Duodenal mucosa (tissue), 2 donors: Measurements from ENCODE around the gene CRYGC.
"Not testable (repeated sequence)": the region's sequence is repeated elsewhere in the genome, so short reads cannot be mapped to it uniquely, and the experiment has no call there.

ENCODE experiments used
- H3K27ac ChIP-seq: one replicate; pipeline ENCODE4 v1.7.0; 2013; ENCODE audit warnings: low read depth, low read length
- H3K27me3 ChIP-seq, 2 donors: one replicate each; pipeline ENCODE4 v1.7.0; 2013; ENCODE audit warnings: low read length in 2 of 2, control low read depth in 1 of 2; ENCODE audit not compliant: insufficient read depth in 2 of 2, control insufficient read depth in 1 of 2
- H3K36me3 ChIP-seq, 2 donors: one replicate each; pipeline ENCODE4 v1.7.0; 2013; ENCODE audit warnings: low read length in 2 of 2, control low read depth in 1 of 2; ENCODE audit not compliant: insufficient read depth in 2 of 2, control insufficient read depth in 1 of 2
- H3K4me1 ChIP-seq, 2 donors: one replicate each; pipeline ENCODE4 v1.7.0; 2013; ENCODE audit warnings: low read length in 2 of 2, control low read depth in 1 of 2; ENCODE audit not compliant: insufficient read depth in 2 of 2, control insufficient read depth in 1 of 2
- H3K4me3 ChIP-seq, 2 donors: one replicate each; pipeline ENCODE4 v1.7.0; 2013; ENCODE audit warnings: low read length in 2 of 2, low read depth in 1 of 2
- H3K9ac ChIP-seq, 2 donors: one replicate each; pipeline ENCODE4 v1.7.0; 2013; ENCODE audit warnings: low read length in 2 of 2, low read depth in 1 of 2
- H3K9me3 ChIP-seq, 2 donors: one replicate each; pipeline ENCODE4 v1.7.0; 2013; ENCODE audit warnings: low read length in 2 of 2, control low read depth in 1 of 2; ENCODE audit not compliant: control insufficient read depth in 1 of 2

CRYGC gene

DNA sequence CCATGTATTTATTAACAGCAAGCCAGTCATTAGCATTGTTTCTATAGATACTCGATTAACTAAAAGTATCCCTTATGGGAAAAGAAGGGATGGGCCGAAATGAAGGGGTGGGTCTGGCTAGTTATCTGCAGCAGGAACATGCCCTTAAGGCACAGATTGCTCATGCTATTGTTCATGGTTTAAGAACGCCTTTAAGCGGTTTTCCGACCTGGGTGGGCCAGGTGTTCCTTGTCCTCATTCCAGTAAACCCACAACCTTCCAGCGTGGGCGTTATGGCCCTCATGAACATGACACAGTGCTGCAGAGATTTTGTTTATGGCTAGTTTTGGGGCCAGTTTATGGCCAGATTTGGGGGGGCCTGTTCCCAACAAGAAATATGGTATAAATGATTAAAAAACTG, 8.7 kb upstream of the CRYGC start:
- H3K36me3 ChIP-seq, H3K9me3 ChIP-seq, H3K27ac ChIP-seq, H3K4me3 ChIP-seq, H3K9ac ChIP-seq, H3K27me3 ChIP-seq: not testable (repeated sequence)
- peaks cover 29 to 31% of the 10 kb centered on the region in 2 donors for H3K4me1 ChIP-seq

DNA sequence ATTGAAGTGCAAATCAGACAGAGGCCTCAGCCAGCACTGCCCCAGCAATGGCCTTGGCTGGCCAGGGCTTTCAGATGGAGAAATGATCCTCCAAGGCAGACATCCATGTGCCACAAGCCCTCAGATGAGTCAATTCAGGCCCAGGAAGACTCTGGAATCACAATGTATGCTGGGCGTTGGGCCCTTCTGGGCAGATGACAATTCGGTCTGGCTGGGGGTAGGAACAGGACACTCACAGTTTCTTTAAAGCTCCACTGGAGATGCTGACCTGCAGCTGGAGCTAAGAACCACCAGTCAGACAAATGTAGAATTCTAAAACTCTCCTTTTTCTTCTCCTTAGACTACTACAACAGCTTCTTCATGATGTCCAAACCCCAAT, 7.1 kb upstream of the CRYGC start:
- Histone ChIP-seq H3K4me1 (peaks cover 23 to 35% of the 10 kb centered on the region in 2 donors), H3K4me3 (no peak overlapping the region), H3K9ac (no peak overlapping the region), H3K27me3 (no peaks in the 10 kb centered on the region), H3K27ac (no peak overlapping the region), H3K9me3 (no peaks in the 10 kb centered on the region), H3K36me3 (no peaks in the 10 kb centered on the region)

DNA sequence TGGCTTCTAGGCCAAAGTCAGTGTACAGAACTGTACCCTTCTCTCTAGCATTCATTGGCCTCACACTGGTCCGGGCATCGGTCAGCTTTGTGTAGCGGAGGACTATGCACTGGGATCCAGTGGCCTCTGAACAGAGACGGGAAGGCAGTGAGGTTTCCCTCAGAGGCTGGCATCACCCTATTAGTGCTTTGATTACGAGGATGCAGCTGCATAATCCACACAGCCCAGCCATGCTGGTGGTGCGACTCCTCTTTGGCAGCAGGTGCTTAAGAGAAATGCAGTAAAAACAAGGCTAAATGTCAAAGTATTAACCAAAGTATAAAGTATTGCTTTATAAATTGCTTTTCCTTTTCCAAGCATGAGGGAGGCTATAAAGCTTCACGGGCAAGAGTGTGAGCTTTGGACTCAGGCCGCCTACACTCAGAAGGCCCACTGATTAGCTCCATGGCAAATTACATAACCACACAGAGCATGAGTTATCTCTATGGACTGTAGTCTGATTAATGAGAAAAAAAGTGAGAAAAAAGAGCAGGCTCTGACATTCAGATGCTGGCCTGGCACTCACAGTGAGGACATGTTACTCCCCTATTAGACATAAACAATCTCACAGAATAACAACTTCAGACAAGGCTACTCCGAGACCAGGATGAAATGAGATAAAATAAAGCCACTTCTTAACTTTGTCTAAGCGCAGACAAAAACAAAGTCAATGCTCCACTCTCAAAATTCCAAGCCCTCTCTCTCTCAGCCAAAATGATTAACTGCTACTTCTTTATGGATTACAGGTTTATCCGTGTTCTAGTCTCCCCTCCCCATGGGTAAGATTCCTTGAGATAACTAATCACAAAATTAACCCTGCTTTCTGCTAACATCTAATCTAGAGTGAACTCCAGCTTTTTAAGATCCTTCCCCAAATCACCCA, 6.4 kb upstream of the CRYGC start:
- Histone ChIP-seq H3K4me3 (peak overlapping the region; percentile 40 to 44), H3K36me3 (no peaks in the 10 kb centered on the region), H3K4me1 (peaks cover 25 to 38% of the 10 kb centered on the region in 2 donors), H3K27ac (peak overlapping the region; percentile 61), H3K9me3 (no peaks in the 10 kb centered on the region), H3K9ac (peak overlapping the region in 1 of 2 donors; percentile 10), H3K27me3 (no peaks in the 10 kb centered on the region)

DNA sequence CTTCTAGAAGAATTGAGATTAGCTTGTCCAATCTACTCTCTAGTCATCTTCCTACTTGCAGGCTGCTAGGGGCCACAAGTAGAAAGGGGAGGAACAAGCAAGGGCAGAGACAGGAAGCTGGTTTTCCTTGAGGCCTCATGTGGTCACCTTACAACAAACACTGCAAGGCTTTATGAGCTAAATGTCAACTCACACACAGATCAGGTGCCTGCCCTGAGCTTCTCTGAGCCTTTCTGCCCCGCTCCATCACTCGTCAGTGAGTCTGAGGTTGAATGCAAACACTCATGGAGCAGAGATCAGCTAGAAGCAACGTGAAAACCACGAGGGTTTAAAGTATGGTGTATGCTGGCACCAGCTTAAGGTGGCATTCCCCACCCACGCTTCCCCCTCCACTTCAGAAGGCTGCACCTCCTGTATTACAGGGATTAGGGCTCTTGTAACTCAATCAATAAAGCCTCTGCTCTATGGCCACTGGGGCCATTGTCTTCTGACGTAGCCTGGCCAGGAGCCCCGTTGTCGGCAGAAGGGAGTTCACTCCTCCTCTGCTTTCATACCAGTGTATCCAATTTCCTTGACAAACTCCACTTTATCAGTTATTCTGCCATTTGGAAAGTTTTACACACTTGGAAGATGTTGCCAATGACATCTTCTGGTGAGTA, 5.4 kb upstream of the CRYGC start:
- peak overlapping the region; percentile 40 to 44 for H3K4me3 ChIP-seq
- H3K9ac ChIP-seq, result peak overlapping the region in 1 of 2 donors; percentile 10
- H3K27ac ChIP-seq, result no peak overlapping the region
- no peaks in the 10 kb centered on the region for H3K9me3 ChIP-seq
- peaks cover 32 to 44% of the 10 kb centered on the region in 2 donors for H3K4me1 ChIP-seq
- no peaks in the 10 kb centered on the region for H3K36me3 ChIP-seq
- H3K27me3 ChIP-seq, result no peaks in the 10 kb centered on the region

DNA sequence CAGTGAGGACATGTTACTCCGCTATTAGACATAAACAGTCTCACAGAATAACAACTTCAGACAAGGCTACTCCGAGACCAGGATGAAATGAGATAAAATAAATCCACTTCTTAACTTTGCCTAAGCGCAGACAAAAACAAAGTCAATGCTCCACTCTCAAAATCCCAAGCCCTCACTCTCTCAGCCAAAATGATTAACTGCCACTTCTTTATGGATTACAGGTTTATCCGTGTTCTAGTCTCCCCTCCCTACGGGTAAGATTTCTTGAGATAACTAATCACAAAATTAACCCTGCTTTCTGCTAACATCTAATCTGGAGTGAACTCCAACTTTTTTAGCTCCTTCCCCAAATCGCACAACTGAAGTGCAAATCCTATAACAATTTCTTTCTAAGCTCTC, 1.1 kb upstream of the CRYGC start:
- Histone ChIP-seq H3K36me3 (no peaks in the 10 kb centered on the region), H3K9ac (no peak overlapping the region), H3K9me3 (no peaks in the 10 kb centered on the region), H3K4me1 (peaks cover 37 to 40% of the 10 kb centered on the region in 2 donors), H3K4me3 (no peak overlapping the region), H3K27me3 (no peaks in the 10 kb centered on the region), H3K27ac (peak overlapping the region; percentile 22)

DNA sequence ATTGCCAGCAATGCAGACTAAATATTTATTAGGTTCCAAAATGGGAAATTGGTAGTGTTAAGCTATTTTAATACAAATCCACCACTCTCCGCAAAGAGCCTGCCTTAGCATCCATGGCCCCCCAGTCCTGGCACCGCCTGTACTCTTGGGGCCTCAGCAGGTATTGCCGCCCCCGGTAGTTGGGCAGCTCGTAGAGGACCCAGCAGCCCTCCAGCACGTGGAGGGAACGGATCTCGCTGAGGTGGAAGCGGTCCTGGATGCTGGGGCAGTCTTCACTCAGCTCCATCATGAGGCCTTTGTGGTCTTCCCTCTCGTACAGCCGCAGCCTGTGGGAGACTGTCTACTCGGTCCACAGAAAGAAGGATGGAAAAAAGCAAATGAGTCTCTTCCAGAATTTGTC, 1.5 kb downstream of the CRYGC start:
- no peak overlapping the region for H3K27ac ChIP-seq
- H3K9ac ChIP-seq, result no peak overlapping the region

DNA sequence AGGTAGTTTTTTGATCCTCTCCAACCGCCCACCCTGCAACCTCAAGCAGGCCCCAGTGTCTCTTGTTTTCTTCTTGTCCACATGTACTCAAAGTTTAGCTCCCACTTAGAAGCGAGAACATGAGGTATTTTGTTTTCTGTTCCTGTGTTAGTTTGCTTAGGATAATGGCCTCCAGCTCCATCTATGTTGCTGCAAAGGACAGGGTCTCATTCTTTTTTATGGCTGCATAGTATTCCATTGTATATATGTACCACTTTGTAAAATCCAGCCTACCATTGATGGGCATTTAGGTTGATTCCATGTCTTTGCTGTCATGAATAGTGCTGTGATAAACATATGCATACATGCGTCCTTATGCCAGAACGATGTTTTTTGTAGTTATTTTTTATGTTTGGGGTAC, 2.5 kb downstream of the CRYGC start:
- Histone ChIP-seq H3K9ac (no peak overlapping the region), H3K4me1 (peaks cover 24 to 25% of the 10 kb centered on the region in 2 donors), H3K4me3 (no peak overlapping the region), H3K27me3 (no peaks in the 10 kb centered on the region), H3K27ac (no peak overlapping the region), H3K9me3 (no peaks in the 10 kb centered on the region), H3K36me3 (no peaks in the 10 kb centered on the region)

More for the DNA sequence above, 1.5 kb downstream of the CRYGC start:
- H3K4me1 ChIP-seq, result peaks cover 24 to 31% of the 10 kb centered on the region in 2 donors
- no peaks in the 10 kb centered on the region for H3K27me3 ChIP-seq
- no peaks in the 10 kb centered on the region for H3K9me3 ChIP-seq
- no peaks in the 10 kb centered on the region for H3K36me3 ChIP-seq
- no peak overlapping the region for H3K4me3 ChIP-seq

DNA sequence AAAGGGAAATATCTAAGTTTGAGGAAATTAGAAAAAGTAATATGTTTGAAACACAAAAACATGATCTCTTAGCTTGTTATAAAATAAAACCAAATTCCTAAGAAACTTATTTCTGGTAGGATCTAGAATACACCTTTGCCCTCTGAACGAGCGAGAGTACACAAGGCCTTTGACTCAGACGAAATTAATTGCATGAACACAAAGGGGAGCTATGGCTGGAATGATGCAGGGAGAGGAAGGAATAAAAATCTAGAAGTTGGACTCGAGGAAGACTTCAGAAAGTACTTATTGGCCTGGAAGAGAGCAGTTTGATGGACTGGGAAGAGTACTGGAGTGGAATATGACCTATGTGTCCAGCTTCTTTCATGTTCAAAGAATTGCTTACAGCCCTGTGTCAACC, 4.4 kb downstream of the CRYGC start:
- no peak overlapping the region for H3K27ac ChIP-seq
- no peaks in the 10 kb centered on the region for H3K36me3 ChIP-seq
- H3K27me3 ChIP-seq, result no peaks in the 10 kb centered on the region
- peaks cover 17% of the 10 kb centered on the region in 2 donors for H3K4me1 ChIP-seq
- no peaks in the 10 kb centered on the region for H3K9me3 ChIP-seq
- H3K4me3 ChIP-seq, result no peak overlapping the region
- H3K9ac ChIP-seq, result no peak overlapping the region

DNA sequence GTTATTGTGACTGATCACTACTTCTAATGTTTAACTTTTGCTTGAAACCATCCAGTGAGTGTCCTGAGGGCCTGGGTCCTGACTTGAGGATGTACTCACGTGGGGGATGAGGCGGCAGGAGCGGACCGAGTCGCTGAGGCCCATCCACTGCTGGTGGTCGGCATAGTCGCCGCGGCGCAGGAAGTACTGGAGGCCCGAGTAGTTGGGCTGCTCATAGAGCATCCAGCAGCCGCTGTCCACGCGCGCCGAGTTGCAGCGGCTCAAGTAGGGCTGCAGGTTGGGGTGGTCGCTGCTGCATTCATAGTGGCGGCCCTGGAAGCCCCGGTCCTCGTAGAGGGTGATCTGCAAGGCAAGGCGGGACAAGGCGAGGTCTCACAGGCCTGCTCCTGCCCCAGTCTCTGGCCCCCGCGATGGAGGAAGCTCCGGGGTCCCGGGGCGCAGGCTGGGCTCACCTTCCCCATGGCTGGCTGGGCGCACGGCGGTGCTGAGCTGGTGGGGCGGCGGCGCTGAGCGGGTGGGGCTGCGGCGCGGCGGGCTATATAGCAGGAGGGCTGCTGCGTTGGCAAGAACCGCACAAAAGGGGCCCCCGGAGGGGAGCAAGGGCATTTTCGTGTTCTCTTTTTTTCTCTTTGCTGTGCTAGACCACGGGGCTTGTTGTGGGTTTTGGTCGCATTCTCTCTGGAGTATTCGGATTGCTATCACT, 5.5 kb downstream of the CRYGC start, which contains the start of gene CRYGD:
CRYGD (minus strand) TSS at position 512 of the 703 bp plus-strand sequence; CDS start at position 461, 51 bp downstream.
- not testable (repeated sequence) for H3K9ac ChIP-seq, H3K4me3 ChIP-seq, H3K9me3 ChIP-seq, H3K4me1 ChIP-seq, H3K36me3 ChIP-seq, H3K27me3 ChIP-seq, H3K27ac ChIP-seq

DNA sequence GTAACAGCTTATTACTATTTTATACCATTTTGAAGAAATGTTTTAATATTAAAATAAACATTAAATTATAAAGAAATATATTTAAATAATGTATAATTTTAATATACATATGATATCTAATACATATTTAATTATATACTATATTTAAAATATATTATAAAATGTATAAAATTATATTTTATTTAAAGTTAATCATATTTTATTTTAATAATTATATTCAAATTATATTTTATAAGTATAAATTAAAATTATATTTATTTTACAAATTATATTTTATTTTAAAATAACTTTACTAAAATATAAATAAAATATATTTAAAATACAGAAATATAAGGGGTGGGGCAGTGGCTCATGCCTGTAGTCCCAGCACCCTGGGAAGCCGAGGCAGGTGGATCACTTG, 7.4 kb downstream of the CRYGC start:
- H3K36me3 ChIP-seq, result no peaks in the 10 kb centered on the region
- no peak overlapping the region for H3K4me3 ChIP-seq

More for the DNA sequence above, 7.4 kb downstream of the CRYGC start:
- H3K27me3 ChIP-seq, result no peaks in the 10 kb centered on the region
- H3K27ac ChIP-seq, result no peak overlapping the region
- H3K9ac ChIP-seq, result no peak overlapping the region
- no peaks in the 10 kb centered on the region for H3K9me3 ChIP-seq
- H3K4me1 ChIP-seq, result peaks cover under 1 to 11% of the 10 kb centered on the region in 2 donors
